ENCODE data around the gene NUP35. TPM values are rescaled to one million over a fixed set of nuclear protein-coding genes. Genes with fewer than 3 reads are reported as not detected.

NUP35 gene, protein sequence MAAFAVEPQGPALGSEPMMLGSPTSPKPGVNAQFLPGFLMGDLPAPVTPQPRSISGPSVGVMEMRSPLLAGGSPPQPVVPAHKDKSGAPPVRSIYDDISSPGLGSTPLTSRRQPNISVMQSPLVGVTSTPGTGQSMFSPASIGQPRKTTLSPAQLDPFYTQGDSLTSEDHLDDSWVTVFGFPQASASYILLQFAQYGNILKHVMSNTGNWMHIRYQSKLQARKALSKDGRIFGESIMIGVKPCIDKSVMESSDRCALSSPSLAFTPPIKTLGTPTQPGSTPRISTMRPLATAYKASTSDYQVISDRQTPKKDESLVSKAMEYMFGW
- total RNA-seq (2014; rRNA removed; shearing (Covaris generic)): 14.1 and 14.6 TPM in 2 replicates

DNA sequence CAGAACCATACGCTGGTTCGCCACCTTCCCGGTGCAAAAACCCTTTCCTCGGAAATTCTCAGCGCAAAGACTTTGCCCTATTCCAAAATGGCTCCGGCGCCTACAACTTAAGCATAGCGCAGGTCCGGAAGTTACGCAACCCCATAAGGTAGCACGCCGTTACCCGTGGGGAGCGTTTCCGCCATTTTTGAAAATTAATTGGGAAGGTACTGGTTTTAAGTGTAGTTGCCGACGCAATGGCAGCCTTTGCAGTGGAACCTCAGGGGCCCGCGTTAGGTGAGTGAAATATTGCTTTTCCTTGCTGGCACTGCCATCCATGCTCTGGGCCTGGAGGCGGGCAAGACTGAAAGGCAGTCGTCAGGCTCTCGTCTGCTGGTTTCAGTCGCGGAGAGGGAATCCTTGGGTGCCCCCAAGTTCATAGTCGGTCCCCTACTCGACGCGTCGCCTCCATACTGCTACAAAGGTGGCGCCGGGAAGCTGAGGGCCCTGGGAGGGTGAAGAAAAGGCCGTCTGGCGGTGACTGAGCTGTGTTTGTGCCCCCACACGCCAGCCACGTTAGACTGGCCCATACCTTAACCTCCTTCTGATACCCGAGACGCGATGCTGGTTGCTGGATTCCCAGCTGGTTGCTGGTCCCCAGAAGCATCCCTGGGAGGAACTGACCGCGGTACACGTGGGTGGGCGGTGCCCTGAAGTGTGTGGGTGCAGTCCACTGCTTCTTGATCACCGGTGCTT is at the start of gene NUP35:
NUP35 (plus strand) TSS at position 222 of the 735 bp plus-strand sequence; CDS start at position 237, 15 bp downstream.
- DNase-seq (ENCODE audit: low spot score): peak; percentile 95

DNA sequence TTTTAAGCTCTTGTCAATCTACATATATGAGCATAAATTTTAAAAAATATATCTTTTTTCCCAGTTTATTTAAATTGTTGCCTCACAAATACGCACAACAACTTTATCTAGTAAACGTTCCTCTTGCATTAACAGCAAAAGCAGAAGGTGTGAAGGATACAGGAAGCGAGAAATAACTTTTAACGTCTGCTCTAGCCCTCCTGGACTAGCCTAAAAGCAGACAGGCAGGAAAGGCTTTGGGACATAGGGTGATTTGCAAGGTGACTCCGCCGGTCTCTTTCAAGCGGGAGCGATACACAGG is 46.1 kb upstream of the NUP35 start:
- DNase-seq (ENCODE audit: low spot score): no peak

DNA sequence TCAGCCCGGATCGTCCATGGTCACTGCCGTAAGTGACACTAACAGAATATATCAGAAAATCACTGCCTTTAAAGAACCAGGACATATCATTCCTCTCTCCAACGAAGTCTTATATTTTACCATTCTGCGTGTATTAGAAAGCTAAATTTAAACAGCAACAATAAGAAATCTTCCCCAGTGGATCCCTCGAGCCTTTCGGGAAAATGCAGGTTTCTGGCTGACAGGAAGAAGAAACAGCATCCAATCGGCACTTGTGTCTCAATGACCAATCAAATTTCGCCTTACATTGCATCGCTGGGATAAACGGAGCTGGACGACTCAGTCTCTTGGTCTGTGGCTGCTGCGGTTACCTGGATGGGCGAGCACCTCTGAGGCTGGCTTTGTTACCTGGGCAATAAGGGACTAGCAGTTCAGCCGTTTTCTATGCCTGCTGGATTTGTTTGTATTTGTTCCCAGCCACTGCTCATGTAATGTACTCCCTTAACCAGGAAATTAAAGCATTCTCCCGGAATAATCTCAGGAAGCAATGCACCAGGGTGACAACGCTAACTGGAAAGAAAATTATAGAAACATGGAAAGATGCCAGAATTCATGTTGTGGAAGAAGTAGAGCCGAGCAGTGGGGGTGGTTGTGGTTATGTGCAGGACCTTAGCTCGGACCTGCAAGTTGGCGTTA is 45.6 kb upstream of the NUP35 start, which contains the start of gene DUSP19:
DUSP19 (plus strand) TSS at position 284 of the 675 bp plus-strand sequence; CDS start at position 471, 187 bp downstream.
- DNase-seq (ENCODE audit: low spot score): peak; percentile 100

- DNase-seq (ENCODE audit: low spot score): no peak
Observed at GRCh38 chr2:183079139-183079775, 45.0 kb upstream of the NUP35 start.

DNA sequence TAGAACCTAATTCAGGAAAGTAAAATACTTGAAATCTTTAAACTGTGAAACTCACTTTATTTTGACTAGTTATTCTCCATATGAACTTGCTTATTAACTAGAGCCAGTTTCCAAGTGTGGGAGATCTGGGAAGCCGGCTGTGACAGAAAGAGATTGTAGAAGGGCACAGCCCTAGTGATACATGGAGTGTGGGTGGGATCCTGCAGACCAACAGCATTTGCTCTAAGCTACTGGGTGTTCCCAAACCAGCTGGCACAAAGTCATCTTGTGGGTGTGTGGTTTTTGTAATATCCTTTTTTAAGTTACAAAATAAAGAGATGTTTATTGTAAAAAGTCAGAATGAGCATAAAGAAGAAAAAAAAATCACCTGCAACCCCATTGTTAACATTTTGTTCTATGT is 42.3 kb upstream of the NUP35 start:
- DNase-seq (ENCODE audit: low spot score): no peak

- no peak for DNase-seq (ENCODE audit: low spot score)
Observed at GRCh38 chr2:183088061-183088460, 36.2 kb upstream of the NUP35 start.

- DNase-seq (ENCODE audit: low spot score): no peak
Observed at GRCh38 chr2:183089192-183089851, 34.9 kb upstream of the NUP35 start.

GRCh38 chr2:183091318-183091953 is 32.8 kb upstream of the NUP35 start:
- DNase-seq (ENCODE audit: low spot score): no peak

- no peak for DNase-seq (ENCODE audit: low spot score)
Observed at GRCh38 chr2:183091954-183092345, 32.3 kb upstream of the NUP35 start.

DNA sequence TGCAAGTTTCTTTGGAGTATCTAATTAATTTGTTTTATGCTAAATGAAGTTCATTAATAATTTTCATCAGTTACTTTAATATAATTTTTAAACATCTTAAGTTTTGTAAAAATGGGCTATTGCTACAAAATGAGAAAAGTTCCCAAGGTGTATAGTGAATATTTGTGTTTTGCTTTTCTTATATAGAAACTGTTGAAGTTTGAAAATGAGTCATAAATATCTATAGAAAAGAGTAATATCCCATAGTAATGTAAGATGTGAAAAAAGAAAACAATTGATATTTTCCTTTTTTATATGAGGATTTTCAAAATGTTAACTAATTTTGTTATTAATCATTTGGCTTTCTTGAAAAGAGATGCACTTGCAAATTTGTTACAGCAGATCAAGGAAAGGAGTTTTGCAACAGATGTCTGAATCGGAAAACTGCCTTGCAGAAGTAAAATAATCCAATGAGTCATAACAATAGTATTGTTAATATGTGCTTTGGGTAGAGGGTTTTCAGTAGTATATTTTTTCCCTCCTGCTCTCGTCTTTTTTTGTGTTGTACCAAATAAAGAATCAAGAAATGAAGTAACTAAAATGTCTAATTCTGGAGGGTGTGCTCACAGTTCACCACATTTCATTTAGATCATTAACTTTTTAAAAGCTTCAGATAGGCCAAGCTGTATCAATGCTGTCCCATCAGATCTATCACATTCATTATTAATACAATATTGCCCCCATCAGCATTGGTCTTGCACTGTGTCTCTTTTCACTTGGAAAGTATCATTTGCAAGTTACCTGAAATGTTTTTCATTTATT is 30.2 kb upstream of the NUP35 start:
- no peak for DNase-seq (ENCODE audit: low spot score)

DNA sequence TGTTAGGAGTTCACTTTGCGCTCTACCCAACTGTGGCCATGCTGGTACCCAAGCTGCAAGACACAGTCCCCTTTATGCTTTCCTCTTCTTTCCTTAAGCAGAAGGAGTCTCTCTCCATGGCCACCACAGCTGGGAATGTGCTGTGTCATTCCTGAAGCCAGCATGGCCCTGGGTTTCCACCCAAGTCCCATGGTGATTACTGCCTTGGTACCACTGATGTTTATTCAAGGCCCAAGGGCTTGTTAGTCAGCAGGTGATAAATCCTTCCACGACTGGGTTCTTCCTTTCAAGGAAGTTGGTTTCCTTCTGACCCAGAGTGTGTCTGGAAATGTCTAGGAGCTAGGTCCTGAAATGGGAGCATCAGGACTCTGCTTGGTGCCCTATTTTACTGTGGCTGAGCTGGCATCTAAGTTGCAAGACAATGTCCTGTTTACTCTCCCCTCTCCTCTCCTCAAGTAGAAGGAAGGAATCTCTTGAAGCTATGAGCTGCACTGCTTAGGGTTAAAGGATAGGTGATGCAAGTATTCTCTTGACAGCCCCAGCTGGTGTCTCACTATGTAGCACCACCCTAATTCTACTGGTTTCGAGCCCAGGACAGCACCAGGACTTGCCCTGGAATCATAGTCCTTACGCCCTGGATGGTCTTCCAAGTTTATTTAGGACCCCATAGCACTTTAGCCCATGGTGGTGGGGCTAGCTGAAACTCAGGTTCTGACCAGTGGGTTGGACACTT is 18.7 kb upstream of the NUP35 start:
- no peak for DNase-seq (ENCODE audit: low spot score)

DNA sequence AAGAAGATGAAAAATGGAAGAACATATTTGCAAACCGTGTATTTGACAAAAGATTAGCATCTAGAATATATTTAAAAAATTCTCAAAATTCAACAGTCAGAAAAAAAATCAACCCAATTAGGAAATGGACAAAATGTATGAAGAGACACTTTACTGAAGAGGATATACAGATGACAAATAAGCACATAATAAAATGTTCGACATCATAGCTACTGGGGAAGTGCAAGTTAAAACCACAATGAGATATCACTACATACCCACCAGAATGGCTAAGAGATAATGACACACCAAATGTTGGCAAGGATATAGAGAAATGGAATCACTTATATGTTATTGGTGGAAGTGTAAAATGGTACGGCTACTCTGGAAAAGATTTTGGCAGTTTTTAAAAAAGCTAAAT is 11.7 kb upstream of the NUP35 start:
- no peak for DNase-seq (ENCODE audit: low spot score)

DNA sequence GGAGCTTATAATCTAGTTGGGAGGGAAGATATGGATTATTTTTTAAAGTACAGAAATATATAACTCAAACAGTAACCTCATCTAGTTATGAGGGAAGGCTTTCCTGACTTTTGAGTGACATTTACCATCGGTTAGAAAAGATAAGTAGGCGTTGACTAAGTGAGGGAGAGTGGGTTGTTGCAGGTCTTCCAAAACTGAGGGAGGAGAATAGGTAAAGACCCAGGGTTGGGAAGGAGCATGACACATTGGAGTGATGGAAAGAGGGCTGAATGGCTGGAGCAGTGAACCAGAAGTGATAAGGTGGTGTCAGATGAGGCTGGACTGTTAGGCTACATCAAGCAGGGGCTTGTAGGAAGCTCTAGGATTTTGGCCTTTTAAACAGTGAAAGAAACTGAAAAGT is 10.6 kb upstream of the NUP35 start:
- no peak for DNase-seq (ENCODE audit: low spot score)

DNA sequence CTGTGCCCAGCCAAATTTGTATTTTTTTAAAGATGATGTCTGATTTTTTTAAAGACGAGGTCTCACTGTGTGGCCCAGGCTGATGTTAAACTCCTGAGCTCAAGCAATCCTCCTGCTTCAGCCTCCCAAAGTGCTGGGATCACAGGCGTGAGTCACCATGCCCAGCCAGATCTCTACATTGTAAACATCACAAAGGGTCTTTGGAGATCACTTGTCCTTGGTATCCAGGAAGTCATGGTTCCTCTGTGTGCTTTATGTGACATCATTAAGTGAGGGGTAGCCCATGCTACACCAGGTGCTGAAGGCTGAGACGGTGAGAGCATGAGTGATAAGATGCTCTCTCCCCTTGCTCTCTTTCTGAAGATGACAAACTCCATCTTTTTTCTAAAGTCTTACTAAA is 7.0 kb upstream of the NUP35 start:
- DNase-seq (ENCODE audit: low spot score): no peak

GRCh38 chr2:183123117-183123958 is 905 bp upstream of the NUP35 start:
- DNase-seq (ENCODE audit: low spot score): no peak

DNA sequence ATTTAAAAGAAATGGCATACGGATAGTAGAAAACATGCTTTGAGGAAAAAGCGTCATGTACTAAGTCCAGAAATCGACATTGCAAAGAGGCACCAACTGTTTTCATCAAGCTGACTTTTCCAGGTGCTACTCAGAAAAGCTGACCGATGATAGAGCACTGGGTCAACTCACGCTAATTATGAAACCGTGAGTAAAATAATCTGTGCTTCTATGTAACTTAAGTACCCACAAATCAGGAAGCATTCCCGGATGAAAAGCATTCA is 353 bp upstream of the NUP35 start:
- DNase-seq (ENCODE audit: low spot score): no peak

DNA sequence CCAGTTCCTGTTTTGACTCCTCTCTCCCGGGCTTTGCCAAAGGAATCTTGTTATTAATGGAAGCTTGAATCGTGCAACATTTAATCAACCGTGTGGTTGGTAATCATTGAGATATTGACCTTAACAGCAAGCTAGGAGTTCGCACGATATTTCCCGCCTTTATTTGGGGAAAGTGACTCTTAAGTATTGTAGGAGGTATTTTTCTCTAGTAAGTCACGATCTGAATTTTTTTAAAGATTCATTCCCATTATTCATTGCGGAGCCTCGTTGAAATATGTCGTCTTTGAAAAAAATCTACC is 663 bp downstream of the NUP35 start:
- DNase-seq (ENCODE audit: low spot score): no peak

- DNase-seq (ENCODE audit: low spot score): peak; percentile 17
Observed at GRCh38 chr2:183125659-183126341, 1.6 kb downstream of the NUP35 start.

Measured in HT-29 (cell line).